HG02642 (cell line): ENCODE data around the gene ACADS.

Experiments
- ATAC-seq: cut with Tn5 transposase; IDR thresholded peaks from one replicate; pipeline ENCODE4 v1.9.1; 2021; ENCODE audit warnings: mild to moderate bottlenecking; ENCODE audit not compliant: unreplicated experiment, poor library complexity

ACADS gene

GRCh38 chr12:120750806-120751205 lies 25.2 kb downstream of the ACADS start:
- ATAC-seq: no peak

- no peak for ATAC-seq
These were observed 25.8 kb downstream of the ACADS start for GRCh38 chr12:120751389-120751788.

GRCh38 chr12:120754792-120755191 lies 29.2 kb downstream of the ACADS start:
- no peak for ATAC-seq

- no peak for ATAC-seq
These were observed 29.6 kb downstream of the ACADS start for GRCh38 chr12:120755269-120755668.

GRCh38 chr12:120757226-120757742 lies 31.7 kb downstream of the ACADS start:
- ATAC-seq: no peak

GRCh38 chr12:120757949-120758348 lies 32.3 kb downstream of the ACADS start:
- no peak for ATAC-seq

- ATAC-seq: no peak
These were observed 33.4 kb downstream of the ACADS start for GRCh38 chr12:120758798-120759590.

- ATAC-seq: no peak
These were observed 34.1 kb downstream of the ACADS start for GRCh38 chr12:120759591-120760348.

- ATAC-seq: no peak
These were observed 35.0 kb downstream of the ACADS start for GRCh38 chr12:120760349-120761254.

GRCh38 chr12:120761519-120761934 lies 35.9 kb downstream of the ACADS start:
- no peak for ATAC-seq

- ATAC-seq: no peak
These were observed 36.5 kb downstream of the ACADS start for GRCh38 chr12:120762086-120762485.

- no peak for ATAC-seq
These were observed 37.6 kb downstream of the ACADS start for GRCh38 chr12:120763250-120763649.

GRCh38 chr12:120764816-120765215 lies 39.2 kb downstream of the ACADS start:
- ATAC-seq: no peak

GRCh38 chr12:120766566-120766965 lies 40.9 kb downstream of the ACADS start:
- no peak for ATAC-seq

GRCh38 chr12:120767071-120768024 lies 41.7 kb downstream of the ACADS start:
- no peak for ATAC-seq

GRCh38 chr12:120771097-120771496 lies 45.5 kb downstream of the ACADS start:
- no peak for ATAC-seq

GRCh38 chr12:120774169-120774916 lies 48.7 kb downstream of the ACADS start:
- ATAC-seq: no peak

GRCh38 chr12:120775862-120776552 lies 50.4 kb downstream of the ACADS start:
- no peak for ATAC-seq
